GM03348 (cell line): ENCODE data around the gene ABCC5.

Experiments
- DNase-seq: peaks from one replicate; pipeline ENCODE4 v3.0.0; 2012; ENCODE audit warnings: low spot score

Gene ABCC5

DNA sequence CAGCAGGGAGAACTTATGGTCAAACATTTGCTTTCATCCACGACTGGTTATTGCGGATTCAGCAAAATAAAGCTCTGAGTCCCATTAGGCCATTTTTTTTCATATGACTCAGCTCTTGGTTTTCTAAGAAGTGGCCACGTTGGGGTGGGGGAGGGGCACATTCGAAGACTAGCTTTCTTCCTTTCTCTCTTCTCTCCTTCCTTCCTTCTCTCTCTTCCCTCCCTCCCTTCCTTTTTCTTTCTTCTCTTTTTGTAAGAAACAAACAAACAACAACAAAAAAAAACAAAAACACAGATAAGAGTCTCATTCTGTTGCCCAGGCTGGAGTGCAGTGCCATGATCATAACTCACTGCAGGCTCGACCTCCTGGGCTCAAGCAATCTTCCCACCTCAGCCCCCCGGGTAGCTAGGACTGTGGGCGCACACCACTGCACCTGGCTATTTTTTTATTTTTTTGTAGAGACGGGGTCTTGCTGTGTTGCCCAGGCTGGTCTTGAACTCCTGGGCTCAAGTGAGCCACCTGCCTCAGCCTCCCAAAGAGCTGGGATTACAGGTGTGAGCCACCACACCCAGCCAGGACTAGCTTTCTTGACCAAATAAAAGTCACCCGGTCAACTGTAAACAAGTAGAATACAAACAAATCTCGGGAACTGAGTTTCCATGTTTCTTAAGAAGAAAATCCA lies 41.6 kb downstream of the ABCC5 start:
- no peak for DNase-seq

- DNase-seq, result no peak
Measured at GRCh38 chr3:183968666-183969245, 48.9 kb downstream of the ABCC5 start.

DNA sequence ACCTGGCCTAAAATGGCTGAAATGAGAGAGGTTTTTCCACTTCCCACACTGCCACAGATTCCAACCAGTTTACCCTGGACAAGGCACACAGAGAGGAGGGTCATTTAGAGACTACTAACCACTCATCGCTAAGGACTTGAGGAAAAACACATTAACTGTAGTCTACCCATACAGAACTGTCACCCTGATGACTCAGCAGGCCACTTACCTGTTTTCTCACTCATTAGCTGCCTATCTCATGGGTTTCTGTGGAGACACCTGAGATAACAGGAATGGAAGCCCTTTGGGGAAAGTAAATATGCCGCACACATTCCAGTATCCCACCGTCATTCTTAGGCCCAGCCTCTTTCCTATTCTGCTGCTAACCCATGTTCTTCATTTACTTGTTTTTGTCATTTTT lies 50.0 kb downstream of the ABCC5 start:
- no peak for DNase-seq

GRCh38 chr3:183966361-183966791 lies 51.3 kb downstream of the ABCC5 start:
- DNase-seq, result no peak

DNA sequence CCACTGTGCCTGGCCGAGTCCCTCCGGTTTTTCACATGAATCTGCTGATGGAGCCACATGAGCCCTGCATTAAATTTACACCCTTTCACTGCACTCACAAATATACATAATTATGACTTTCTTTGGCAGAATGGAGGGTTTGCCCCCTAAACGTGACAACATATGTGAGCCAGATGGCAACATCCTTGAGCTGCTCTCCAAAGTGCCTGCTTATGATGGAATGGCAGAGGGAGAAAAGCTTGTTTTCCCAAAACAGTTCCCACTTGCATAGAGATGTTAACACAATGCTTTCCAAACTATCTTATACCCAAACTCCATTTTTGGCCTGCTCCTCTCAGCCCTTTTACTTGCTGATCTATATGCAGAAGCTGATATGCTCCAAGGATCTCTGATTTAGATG lies 54.9 kb downstream of the ABCC5 start:
- no peak for DNase-seq

DNA sequence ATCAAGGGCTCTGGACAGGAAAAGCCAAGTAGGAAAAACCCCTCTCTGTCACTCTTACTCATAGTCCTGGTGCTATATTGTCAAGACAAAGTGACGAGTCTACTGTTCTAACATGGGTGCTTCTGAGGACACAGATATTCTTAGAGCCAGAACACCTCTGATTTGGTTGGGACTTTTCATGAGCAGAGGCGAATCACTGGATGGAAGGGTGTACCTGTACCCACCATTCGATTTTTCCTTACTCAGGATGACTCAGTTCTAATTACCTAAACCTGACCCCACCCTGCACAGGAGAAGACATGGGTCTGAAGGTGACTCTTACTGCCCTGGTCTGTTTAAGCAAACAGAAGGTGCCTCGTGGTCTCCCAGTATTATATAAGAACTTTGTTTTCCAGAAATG lies 58.5 kb downstream of the ABCC5 start:
- no peak for DNase-seq

GRCh38 chr3:183958775-183959174 lies 58.9 kb downstream of the ABCC5 start:
- DNase-seq, result no peak

DNA sequence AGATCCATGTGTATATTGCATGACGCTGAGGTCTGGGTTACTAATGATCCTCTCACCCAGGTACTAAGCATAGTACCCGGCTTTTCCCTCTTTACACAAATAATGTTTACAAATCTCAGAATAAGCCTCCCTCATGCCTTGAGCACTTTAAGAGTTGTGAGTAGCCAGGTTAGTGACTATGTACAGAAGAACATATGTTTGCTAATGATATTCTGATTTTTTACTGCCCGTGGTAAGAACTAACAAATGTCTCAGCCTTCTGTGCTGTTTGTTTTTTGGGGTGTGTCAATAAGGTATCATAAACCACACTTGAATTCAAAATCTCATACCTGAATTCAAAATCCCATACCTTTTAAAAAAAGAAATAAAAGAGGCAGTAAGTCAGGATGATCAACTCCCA lies 59.5 kb downstream of the ABCC5 start:
- DNase-seq, result no peak

- no peak for DNase-seq
Measured at GRCh38 chr3:183954875-183955274, 62.8 kb downstream of the ABCC5 start.

GRCh38 chr3:183953471-183954070 lies 64.1 kb downstream of the ABCC5 start:
- no peak for DNase-seq

DNA sequence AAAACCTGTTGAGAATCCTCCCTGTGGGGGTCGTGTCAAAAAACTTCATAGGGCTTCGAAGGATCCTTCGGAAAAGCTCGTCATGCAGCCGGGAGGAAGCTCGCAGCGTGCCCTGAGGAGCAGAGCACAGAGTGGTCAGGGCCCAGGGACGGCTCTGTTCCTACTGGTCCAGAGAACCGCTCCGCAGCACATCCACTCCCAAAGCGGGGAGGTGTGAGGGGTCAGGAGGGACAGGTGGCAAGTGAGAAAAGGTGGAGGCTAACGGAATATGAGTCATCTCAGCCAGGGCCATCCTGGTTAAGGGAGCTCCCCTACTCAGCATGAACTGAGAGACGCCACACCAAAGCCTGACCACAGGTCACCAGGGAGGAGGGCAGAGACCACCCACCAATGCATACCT lies 66.2 kb downstream of the ABCC5 start:
- no peak for DNase-seq

GRCh38 chr3:183949690-183950089 lies 68.0 kb downstream of the ABCC5 start:
- no peak for DNase-seq

- DNase-seq, result no peak
Measured at GRCh38 chr3:183946037-183946436, 71.6 kb downstream of the ABCC5 start.

DNA sequence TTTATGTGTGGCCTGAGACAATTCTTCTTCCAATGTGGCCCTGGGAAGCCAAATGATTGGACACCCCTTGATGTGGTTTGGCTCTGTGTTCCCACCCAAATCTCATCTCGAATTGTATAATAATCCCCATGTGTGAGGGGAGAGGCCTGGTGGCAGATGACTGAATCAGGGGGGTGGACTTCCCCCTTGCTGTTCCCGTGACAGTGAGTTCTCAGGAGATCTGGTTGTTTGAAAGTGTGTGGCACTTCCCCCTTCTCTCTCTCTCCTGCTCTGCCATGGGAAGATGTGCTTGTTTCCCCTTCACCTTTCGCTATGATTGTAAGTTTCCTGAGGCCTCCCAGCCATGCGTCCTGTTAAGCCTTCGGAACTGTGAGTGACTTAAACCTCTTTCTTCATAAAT lies 72.9 kb downstream of the ABCC5 start:
- DNase-seq, result no peak

- DNase-seq, result no peak
Measured at GRCh38 chr3:183943739-183944138, 73.9 kb downstream of the ABCC5 start.

DNA sequence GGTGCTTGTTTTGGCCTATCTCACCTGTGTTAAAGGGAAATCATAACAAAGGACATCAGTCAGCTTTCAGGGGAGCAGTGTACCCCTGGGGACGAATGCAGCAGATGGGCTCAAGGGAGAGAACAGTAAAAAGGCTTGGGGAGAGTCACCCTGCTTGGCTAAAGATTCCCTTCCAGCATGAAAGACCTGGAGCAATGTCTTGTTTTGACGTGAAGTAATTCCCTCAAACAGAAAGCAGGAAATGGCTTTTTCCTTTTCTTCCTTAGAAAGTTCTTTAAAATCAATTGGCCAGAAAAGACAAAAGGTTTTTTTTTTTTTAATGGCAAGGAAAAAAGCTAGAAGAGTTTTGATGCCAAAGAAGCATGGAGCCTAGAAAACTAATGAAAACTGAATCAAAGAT lies 76.5 kb downstream of the ABCC5 start:
- no peak for DNase-seq

DNA sequence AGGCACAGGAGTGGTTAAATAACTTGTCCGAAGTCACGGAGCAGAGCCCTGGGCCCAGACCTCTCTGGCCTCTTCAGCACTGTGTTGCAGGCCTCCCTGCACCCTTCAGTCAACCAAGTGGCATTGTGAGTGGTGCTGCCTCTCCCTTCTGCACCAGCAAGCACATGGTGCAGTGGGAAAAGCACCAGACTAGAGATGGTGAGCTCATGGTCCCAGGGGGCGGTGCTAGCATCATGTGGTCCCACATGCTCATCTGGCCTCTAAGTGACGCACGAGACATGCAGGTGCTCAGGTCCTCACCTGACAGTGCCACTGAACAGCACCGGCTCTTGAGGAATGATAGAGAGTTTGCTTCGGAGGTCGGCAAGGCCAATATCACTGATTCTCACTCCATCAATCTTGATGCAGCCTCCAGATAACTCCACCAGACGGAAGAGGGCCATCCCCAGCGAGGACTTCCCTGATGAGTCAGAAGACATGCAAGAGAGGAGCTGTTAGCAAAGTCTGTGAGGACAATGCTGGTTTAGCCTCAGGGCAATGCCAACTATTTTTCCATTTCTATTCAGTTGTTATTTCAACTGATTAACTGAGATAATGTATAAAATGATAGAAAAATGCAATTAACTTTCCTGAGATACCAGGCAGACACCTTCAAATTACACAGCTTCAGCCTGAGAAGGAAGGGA lies 79.9 kb downstream of the ABCC5 start:
- DNase-seq, result no peak

- DNase-seq, result no peak
Measured at GRCh38 chr3:183933160-183933559, 84.5 kb downstream of the ABCC5 start.

DNA sequence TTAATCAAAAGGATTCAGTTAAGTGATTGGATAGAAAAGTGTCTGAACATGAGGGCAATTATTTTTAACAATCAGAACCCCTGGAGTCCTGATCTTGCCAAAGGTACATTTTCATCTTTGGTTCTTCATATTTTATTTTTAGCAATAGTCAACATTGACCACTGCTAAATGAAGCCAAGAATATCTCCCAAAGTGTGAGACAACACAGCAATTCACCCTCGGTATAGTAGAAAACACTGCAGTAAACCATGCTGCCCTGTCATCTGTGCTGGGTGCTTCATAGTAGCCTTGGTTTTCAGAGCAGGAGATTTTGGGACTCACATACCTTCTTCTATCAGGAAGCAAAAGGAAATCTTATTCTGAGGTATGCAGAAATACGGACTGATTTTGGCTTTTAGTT lies 85.8 kb downstream of the ABCC5 start:
- DNase-seq, result no peak

GRCh38 chr3:183930086-183930485 lies 87.6 kb downstream of the ABCC5 start:
- no peak for DNase-seq

DNA sequence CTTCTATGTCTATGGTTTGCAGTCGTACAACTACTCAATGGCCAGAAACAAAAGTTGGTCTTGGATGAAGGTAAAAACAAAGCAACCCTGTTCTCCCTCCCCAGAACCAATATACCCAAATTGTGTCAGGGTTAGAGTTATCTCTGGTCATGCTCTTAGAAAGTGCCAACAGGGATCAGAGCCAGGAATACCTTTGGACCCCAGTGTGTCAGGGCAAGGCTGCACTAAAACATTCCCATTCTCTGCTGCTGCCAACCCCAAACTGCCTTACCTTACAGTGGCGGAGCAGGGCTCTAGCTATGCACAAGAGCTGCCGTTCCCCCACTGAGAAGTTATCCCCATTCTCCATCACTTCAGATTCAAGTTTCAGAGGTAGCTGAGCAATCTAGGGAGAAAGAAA lies 90.6 kb downstream of the ABCC5 start:
- DNase-seq, result no peak

GRCh38 chr3:183924956-183925355 lies 92.7 kb downstream of the ABCC5 start:
- no peak for DNase-seq

- DNase-seq, result no peak
Measured at GRCh38 chr3:183924543-183924942, 93.1 kb downstream of the ABCC5 start.
